HepG2 (cell line): ENCODE measurements around the gene IL1A. TPM values are rescaled to one million over a fixed set of nuclear protein-coding genes. Genes with fewer than 3 reads are reported as not detected.
A peak's percentile ranks its signal among the peaks of the same experiment; 100 is the strongest.

Experiments
- CHD2 ChIP-seq: IDR thresholded peaks from 2 replicates; pipeline ENCODE4 v1.6.1; 2011; ENCODE audit warnings: low read depth, low read length, improper control_type of control experiment
- DMAP1 ChIP-seq: IDR thresholded peaks from 2 replicates; pipeline ENCODE4 v1.6.1; 2016
- EEA1 ChIP-seq: sonication (generic); formaldehyde crosslinking; IDR thresholded peaks from 2 replicates; pipeline ENCODE4 v1.5.1; 2020; ENCODE audit warnings: mild to moderate bottlenecking, missing genetic modification reagents, borderline replicate concordance
- ISX ChIP-seq: sonication (generic); formaldehyde crosslinking; conservative IDR thresholded peaks from 2 replicates; pipeline ENCODE4 v1.5.0; 2020; ENCODE audit warnings: missing genetic modification reagents
- JDP2 ChIP-seq: sonication (generic); formaldehyde crosslinking; IDR thresholded peaks from 2 replicates; pipeline ENCODE4 v1.8.1; 2022; ENCODE audit warnings: missing genetic modification reagents, borderline replicate concordance
- KDM4B ChIP-seq: sonication (generic); formaldehyde crosslinking; IDR thresholded peaks from 2 replicates; pipeline ENCODE4 v1.4.0; 2020; ENCODE audit warnings: missing genetic modification reagents
- MYNN ChIP-seq: sonication (generic); formaldehyde crosslinking; IDR thresholded peaks from 2 replicates; pipeline ENCODE4 v1.4.0; 2020; ENCODE audit warnings: mild to moderate bottlenecking, low read depth, missing genetic modification reagents
- RBM39 ChIP-seq: fragments of 200-400 bp; formaldehyde crosslinking; IDR thresholded peaks from one replicate; pipeline ENCODE4 v1.6.1; 2018; ENCODE audit warnings: antibody characterized with exemption, mild to moderate bottlenecking, low read depth, low read length; ENCODE audit not compliant: poor library complexity, severe bottlenecking
- SALL1 ChIP-seq: sonication (generic); formaldehyde crosslinking; IDR thresholded peaks from 2 replicates; pipeline ENCODE4 v1.8.0; 2022; ENCODE audit warnings: mild to moderate bottlenecking, missing genetic modification reagents
- TBP ChIP-seq: sonication (generic); formaldehyde crosslinking; IDR thresholded peaks from 2 replicates; pipeline ENCODE4 v1.5.0; 2020; ENCODE audit warnings: missing genetic modification reagents
- TBX3 ChIP-seq: fragments of 450-650 bp; IDR thresholded peaks from 2 replicates; pipeline ENCODE4 v1.6.1; 2017; ENCODE audit warnings: antibody characterized with exemption, mild to moderate bottlenecking, inconsistent platforms, borderline replicate concordance
- ZNF276 ChIP-seq: sonication (generic); formaldehyde crosslinking; IDR thresholded peaks from 2 replicates; pipeline ENCODE4 v1.4.0; 2020; ENCODE audit warnings: mild to moderate bottlenecking, low read depth, missing genetic modification reagents
- ZNF281 ChIP-seq: sonication (generic); formaldehyde crosslinking; IDR thresholded peaks from 2 replicates; pipeline ENCODE4 v1.4.0; 2020; ENCODE audit warnings: missing genetic modification reagents, borderline replicate concordance
- ZNF335 ChIP-seq: sonication (generic); formaldehyde crosslinking; IDR thresholded peaks from 2 replicates; pipeline ENCODE4 v1.4.0; 2020; ENCODE audit warnings: missing genetic modification reagents
- ZNF484 ChIP-seq: sonication (generic); formaldehyde crosslinking; IDR thresholded peaks from 2 replicates; pipeline ENCODE4 v1.5.1; 2020; ENCODE audit warnings: mild to moderate bottlenecking, low read depth, missing genetic modification reagents, borderline replicate concordance
- ZNF556 ChIP-seq: sonication (generic); formaldehyde crosslinking; IDR thresholded peaks from 2 replicates; pipeline ENCODE4 v1.4.0; 2020; ENCODE audit warnings: mild to moderate bottlenecking, missing genetic modification reagents, borderline replicate concordance
- ZSCAN22 ChIP-seq: sonication (generic); formaldehyde crosslinking; IDR thresholded peaks from 2 replicates; pipeline ENCODE4 v1.4.0; 2020; ENCODE audit warnings: mild to moderate bottlenecking, missing genetic modification reagents
- ZSCAN29 ChIP-seq: sonication (generic); formaldehyde crosslinking; conservative IDR thresholded peaks from 2 replicates; pipeline ENCODE4 v1.4.0; 2020; ENCODE audit warnings: mild to moderate bottlenecking, missing genetic modification reagents
- polyA plus RNA-seq, 8 experiments: library from polyadenylated mRNA; depleted of rRNA in 3 of 8; stranded (reverse) in 7 of 8; unstranded in 1 of 8; fragments of >200 nt; fragmentation: Illumina TruSeq in 4 of 8; extraction: Trizol in 4 of 8; gene quantifications; 2 replicates each; pipeline versions ENCODE4 v1.2.1 to v1.2.3, GENCODE V29; 2011 to 2016; ENCODE audit warnings: low read depth in 4 of 8, missing spikeins in 1 of 8, mixed read lengths in 1 of 8; ENCODE audit not compliant: insufficient read depth in 1 of 8
- total RNA-seq, 5 experiments: library from RNA; depleted of rRNA; stranded (reverse); fragments of >200 nt; fragmentation: Illumina TruSeq; extraction: Trizol; gene quantifications; 2 replicates each; pipeline ENCODE4 v1.2.3, GENCODE V29; 2016; ENCODE audit warnings: low read depth in 1 of 5
- TF ChIP-seq, protein P1 (sequence below): sonication (generic); formaldehyde crosslinking; IDR thresholded peaks from 2 replicates; pipeline ENCODE4 v1.4.0; 2020; ENCODE audit warnings: missing genetic modification reagents, borderline replicate concordance

Gene IL1A
- total and polyA plus RNA-seq, 2 of the 13 experiments (the other 11 are each of a cell fraction or from before 2014, with no cell fraction given), result not detected

GRCh38 chr2:112725545-112726457 lies 58.5 kb downstream of the IL1A start (continued):
- TF ChIP-seq ZNF335 (CRISPR knock-in tag), result no peak
- TF ChIP-seq SALL1 (CRISPR knock-in tag), result peak; percentile 49; the same call in 1 of the 2 replicates
- no peak for TF ChIP-seq JDP2
- TF ChIP-seq ZSCAN29 (CRISPR knock-in tag), result 0 out of 2 replicates have a peak, but pooled peaks have one; percentile 6
- no peak for TF ChIP-seq KDM4B
- TF ChIP-seq MYNN (CRISPR knock-in tag), result no peak
- TF ChIP-seq CHD2, result no peak
- no peak for TF ChIP-seq ZSCAN22
- TF ChIP-seq, protein P1, sequence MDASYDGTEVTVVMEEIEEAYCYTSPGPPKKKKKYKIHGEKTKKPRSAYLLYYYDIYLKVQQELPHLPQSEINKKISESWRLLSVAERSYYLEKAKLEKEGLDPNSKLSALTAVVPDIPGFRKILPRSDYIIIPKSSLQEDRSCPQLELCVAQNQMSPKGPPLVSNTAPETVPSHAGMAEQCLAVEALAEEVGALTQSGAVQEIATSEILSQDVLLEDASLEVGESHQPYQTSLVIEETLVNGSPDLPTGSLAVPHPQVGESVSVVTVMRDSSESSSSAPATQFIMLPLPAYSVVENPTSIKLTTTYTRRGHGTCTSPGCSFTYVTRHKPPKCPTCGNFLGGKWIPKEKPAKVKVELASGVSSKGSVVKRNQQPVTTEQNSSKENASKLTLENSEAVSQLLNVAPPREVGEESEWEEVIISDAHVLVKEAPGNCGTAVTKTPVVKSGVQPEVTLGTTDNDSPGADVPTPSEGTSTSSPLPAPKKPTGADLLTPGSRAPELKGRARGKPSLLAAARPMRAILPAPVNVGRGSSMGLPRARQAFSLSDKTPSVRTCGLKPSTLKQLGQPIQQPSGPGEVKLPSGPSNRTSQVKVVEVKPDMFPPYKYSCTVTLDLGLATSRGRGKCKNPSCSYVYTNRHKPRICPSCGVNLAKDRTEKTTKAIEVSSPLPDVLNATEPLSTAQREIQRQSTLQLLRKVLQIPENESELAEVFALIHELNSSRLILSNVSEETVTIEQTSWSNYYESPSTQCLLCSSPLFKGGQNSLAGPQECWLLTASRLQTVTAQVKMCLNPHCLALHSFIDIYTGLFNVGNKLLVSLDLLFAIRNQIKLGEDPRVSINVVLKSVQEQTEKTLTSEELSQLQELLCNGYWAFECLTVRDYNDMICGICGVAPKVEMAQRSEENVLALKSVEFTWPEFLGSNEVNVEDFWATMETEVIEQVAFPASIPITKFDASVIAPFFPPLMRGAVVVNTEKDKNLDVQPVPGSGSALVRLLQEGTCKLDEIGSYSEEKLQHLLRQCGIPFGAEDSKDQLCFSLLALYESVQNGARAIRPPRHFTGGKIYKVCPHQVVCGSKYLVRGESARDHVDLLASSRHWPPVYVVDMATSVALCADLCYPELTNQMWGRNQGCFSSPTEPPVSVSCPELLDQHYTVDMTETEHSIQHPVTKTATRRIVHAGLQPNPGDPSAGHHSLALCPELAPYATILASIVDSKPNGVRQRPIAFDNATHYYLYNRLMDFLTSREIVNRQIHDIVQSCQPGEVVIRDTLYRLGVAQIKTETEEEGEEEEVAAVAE (CRISPR knock-in tag), result no peak
- TF ChIP-seq EEA1, result no peak
- no peak; the same call in 1 of the 2 replicates for TF ChIP-seq ZNF556 (CRISPR knock-in tag)
- peak; percentile 72; the same call in 1 of the 2 replicates for TF ChIP-seq TBX3
- 0 out of 2 replicates have a peak, but pooled peaks have one; percentile 2 for TF ChIP-seq DMAP1 (CRISPR knock-in tag)
- no peak for TF ChIP-seq ZNF276 (CRISPR knock-in tag)
- TF ChIP-seq TBP (CRISPR knock-in tag), result no peak
- TF ChIP-seq ZNF281 (CRISPR knock-in tag), result 0 out of 2 replicates have a peak, but pooled peaks have one; percentile 17
- no peak for TF ChIP-seq ISX (CRISPR knock-in tag)
- no peak for TF ChIP-seq ZNF484 (CRISPR knock-in tag)
- TF ChIP-seq RBM39, result peak; percentile 48
